GM18520 (cell line): Measurements from ENCODE around the gene GABPB2.
A peak's percentile ranks its signal among the peaks of the same experiment; 100 is the strongest.

ENCODE experiments used
- ATAC-seq: cut with Tn5 transposase; IDR thresholded peaks from one replicate; pipeline ENCODE4 v1.9.1; 2021; ENCODE audit not compliant: unreplicated experiment

The GABPB2 gene

GRCh38 chr1:151158326-151158725 is 87.8 kb downstream of the GABPB2 start:
- ATAC-seq: no peak

GRCh38 chr1:151158751-151159251 is 88.2 kb downstream of the GABPB2 start:
- ATAC-seq: no peak

- ATAC-seq: no peak
Observed at GRCh38 chr1:151159373-151159772, 88.8 kb downstream of the GABPB2 start.

GRCh38 chr1:151164732-151165280 is 94.2 kb downstream of the GABPB2 start:
- ATAC-seq: no peak

- no peak for ATAC-seq
Observed at GRCh38 chr1:151165281-151165737, 94.7 kb downstream of the GABPB2 start.

GRCh38 chr1:151165738-151166504 is 95.4 kb downstream of the GABPB2 start, which contains the start of the genes LYSMD1 and SCNM1:
TSS of gene LYSMD1 (minus strand) at chr1:151165902. CDS start at chr1:151165258, 644 bp downstream.
TSS of gene SCNM1 (plus strand) at chr1:151166144. CDS start at chr1:151166153, 9 bp downstream.
- ATAC-seq: peak; percentile 92

- no peak for ATAC-seq
Observed at GRCh38 chr1:151166505-151166956, 96.0 kb downstream of the GABPB2 start.

GRCh38 chr1:151167116-151167515 is 96.6 kb downstream of the GABPB2 start:
- ATAC-seq: no peak

GRCh38 chr1:151171190-151171589 is 100.6 kb downstream of the GABPB2 start:
- ATAC-seq: no peak
